ENCODE data around the gene TPM1.
A peak's percentile ranks its signal among the peaks of the same experiment; 100 is the strongest.

TPM1 gene

GRCh38 chr15:63041402-63041973 lies 1.1 kb upstream of the TPM1 start:
- DNase-seq (ENCODE audit: low read depth in 3 of 3): no peak

GRCh38 chr15:63042877-63043334 lies 359 bp downstream of the TPM1 start:
- DNase-seq (ENCODE audit: low read depth in 3 of 3): no peak

GRCh38 chr15:63043335-63044076 lies 959 bp downstream of the TPM1 start:
- DNase-seq (ENCODE audit: low read depth in 3 of 3): no peak

GRCh38 chr15:63044077-63044644 lies 1.6 kb downstream of the TPM1 start:
- no peak for DNase-seq (ENCODE audit: low read depth in 3 of 3)

- DNase-seq (ENCODE audit: low read depth in 3 of 3): no peak
Observed at GRCh38 chr15:63044645-63045464, 2.3 kb downstream of the TPM1 start.

- no peak for DNase-seq (ENCODE audit: low read depth in 3 of 3)
Observed at GRCh38 chr15:63045465-63045840, 2.9 kb downstream of the TPM1 start.

GRCh38 chr15:63045879-63046278 lies 3.3 kb downstream of the TPM1 start:
- DNase-seq (ENCODE audit: low read depth in 3 of 3): no peak

GRCh38 chr15:63046917-63047760 lies 4.6 kb downstream of the TPM1 start:
- no peak for DNase-seq (ENCODE audit: low read depth in 3 of 3)

GRCh38 chr15:63047792-63048114 lies 5.2 kb downstream of the TPM1 start:
- DNase-seq (ENCODE audit: low read depth in 3 of 3): no peak

GRCh38 chr15:63048115-63048775 lies 5.7 kb downstream of the TPM1 start:
- peak; percentile 71 to 75 (median 75) for DNase-seq (ENCODE audit: low read depth in 3 of 3)

- DNase-seq (ENCODE audit: low read depth in 3 of 3): peak in 2 of 3 donors; percentile 12 to 13
Observed at GRCh38 chr15:63048776-63049665, 6.5 kb downstream of the TPM1 start.

GRCh38 chr15:63049783-63050371 lies 7.3 kb downstream of the TPM1 start:
- DNase-seq (ENCODE audit: low read depth in 3 of 3): no peak

GRCh38 chr15:63050731-63051155 lies 8.2 kb downstream of the TPM1 start:
- no peak for DNase-seq (ENCODE audit: low read depth in 3 of 3)

- no peak for DNase-seq (ENCODE audit: low read depth in 3 of 3)
Observed at GRCh38 chr15:63051156-63052066, 8.9 kb downstream of the TPM1 start.

GRCh38 chr15:63052077-63052841 lies 9.7 kb downstream of the TPM1 start:
- no peak for DNase-seq (ENCODE audit: low read depth in 3 of 3)

GRCh38 chr15:63052961-63053698 lies 10.6 kb downstream of the TPM1 start:
- no peak for DNase-seq (ENCODE audit: low read depth in 3 of 3)

- no peak for DNase-seq (ENCODE audit: low read depth in 3 of 3)
Observed at GRCh38 chr15:63054281-63054683, 11.7 kb downstream of the TPM1 start.

All from stimulated activated CD4-positive, alpha-beta T cell treated with anti-CD3 and anti-CD28 coated beads, TNF-alpha, amount 100 ng/mL, for 48 hours (primary cell).